PFSK-1 (cell line): Measurements from ENCODE around the gene FGFR2.

ENCODE experiments used
- POLR2AphosphoS5 ChIP-seq: IDR thresholded peaks from 2 replicates; pipeline ENCODE4 v1.6.1; 2012; ENCODE audit warnings: low read depth, mild to moderate bottlenecking, control low read depth, low read length, moderate library complexity
- TF ChIP-seq, protein P1 (sequence below), 2 experiments: IDR thresholded peaks; 2 replicates each; pipeline versions ENCODE4 v1.6.1 to v1.8.0; 2011 to 2012; ENCODE audit warnings: low read depth in 2 of 2, low read length in 2 of 2, control low read depth in 1 of 2, inconsistent platforms in 1 of 2, mild to moderate bottlenecking in 1 of 2, moderate library complexity in 1 of 2; ENCODE audit not compliant: insufficient read depth in 1 of 2

DNA sequence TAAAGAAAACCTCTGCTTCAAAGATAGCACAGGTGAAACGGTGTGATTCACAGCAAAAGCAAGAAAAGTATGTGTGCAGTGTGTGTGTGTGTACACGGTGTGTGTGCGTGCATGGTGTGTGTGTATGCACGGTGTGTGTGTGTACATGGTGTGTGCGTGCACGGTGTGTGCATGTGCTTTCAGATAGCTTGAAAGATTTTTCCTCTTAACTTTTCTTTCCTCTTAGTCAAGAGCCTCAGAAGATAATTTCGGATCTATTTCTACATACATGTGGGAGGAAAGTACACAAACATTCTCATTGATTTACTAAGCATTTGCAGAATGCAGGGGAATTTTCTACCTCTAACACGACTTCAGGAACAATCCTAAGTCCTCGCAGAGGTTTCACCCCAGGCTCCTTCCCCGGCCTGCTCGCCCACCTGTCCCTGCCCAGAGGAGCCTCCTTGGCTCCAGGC is 2.9 kb downstream of the FGFR2 start:
- TF ChIP-seq POLR2AphosphoS5 = no peak
- TF ChIP-seq, protein P1, sequence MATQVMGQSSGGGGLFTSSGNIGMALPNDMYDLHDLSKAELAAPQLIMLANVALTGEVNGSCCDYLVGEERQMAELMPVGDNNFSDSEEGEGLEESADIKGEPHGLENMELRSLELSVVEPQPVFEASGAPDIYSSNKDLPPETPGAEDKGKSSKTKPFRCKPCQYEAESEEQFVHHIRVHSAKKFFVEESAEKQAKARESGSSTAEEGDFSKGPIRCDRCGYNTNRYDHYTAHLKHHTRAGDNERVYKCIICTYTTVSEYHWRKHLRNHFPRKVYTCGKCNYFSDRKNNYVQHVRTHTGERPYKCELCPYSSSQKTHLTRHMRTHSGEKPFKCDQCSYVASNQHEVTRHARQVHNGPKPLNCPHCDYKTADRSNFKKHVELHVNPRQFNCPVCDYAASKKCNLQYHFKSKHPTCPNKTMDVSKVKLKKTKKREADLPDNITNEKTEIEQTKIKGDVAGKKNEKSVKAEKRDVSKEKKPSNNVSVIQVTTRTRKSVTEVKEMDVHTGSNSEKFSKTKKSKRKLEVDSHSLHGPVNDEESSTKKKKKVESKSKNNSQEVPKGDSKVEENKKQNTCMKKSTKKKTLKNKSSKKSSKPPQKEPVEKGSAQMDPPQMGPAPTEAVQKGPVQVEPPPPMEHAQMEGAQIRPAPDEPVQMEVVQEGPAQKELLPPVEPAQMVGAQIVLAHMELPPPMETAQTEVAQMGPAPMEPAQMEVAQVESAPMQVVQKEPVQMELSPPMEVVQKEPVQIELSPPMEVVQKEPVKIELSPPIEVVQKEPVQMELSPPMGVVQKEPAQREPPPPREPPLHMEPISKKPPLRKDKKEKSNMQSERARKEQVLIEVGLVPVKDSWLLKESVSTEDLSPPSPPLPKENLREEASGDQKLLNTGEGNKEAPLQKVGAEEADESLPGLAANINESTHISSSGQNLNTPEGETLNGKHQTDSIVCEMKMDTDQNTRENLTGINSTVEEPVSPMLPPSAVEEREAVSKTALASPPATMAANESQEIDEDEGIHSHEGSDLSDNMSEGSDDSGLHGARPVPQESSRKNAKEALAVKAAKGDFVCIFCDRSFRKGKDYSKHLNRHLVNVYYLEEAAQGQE (IDR thresholded peaks at IDR 0.05; ENCODE audit: insufficient read depth in 1 of 2, low read depth in 2 of 2, low read length in 2 of 2) = no peak
